ENCODE measurements around the gene CAPN8. TPM values are rescaled to one million over a fixed set of nuclear protein-coding genes. Genes with fewer than 3 reads are reported as not detected.

The CAPN8 gene
- total RNA-seq, 2 experiments from 2014 or later, result 0.27 to 0.34 TPM

DNA sequence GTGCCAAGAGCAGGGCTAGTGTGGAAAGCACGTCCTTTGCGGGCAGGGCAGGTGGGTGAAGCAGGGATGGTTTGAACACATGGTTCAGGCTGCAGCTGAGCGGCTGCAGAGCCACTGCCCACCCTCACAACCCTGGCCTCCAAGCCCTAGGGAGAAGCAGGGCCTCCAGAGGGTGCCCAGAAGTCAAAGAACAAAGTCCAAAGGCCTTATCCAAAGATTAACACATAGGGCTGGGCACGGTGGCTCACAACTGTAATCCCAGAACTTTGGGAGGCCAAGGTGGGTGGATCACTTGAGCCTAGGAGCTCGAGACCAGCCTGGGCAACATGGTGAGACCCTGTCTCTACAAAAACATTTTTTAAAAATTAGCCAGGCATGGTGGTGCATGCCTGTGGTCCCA lies 46.8 kb downstream of the CAPN8 start:
- Histone ChIP-seq H3K36me3 (ENCODE audit: insufficient read depth, low read length) (no peaks in the 10 kb centered on the region), H3K27me3 (ENCODE audit: control insufficient read depth in 1 of 2, insufficient read depth in 2 of 2, low read length in 2 of 2) (no peaks in the 10 kb centered on the region), H3K9me3 (ENCODE audit: control insufficient read depth in 1 of 2, insufficient read depth in 1 of 2, low read length in 2 of 2) (no peaks in the 10 kb centered on the region), H3K4me1 (ENCODE audit: insufficient read depth, low read length) (no peaks in the 10 kb centered on the region), H3K27ac (ENCODE audit: low read depth in 1 of 2, low read length in 2 of 2) (no peak overlapping the region), H3K4me3 (ENCODE audit: low read length) (no peak overlapping the region)
- Mint-ChIP-seq H3K4me3 (no peak overlapping the region), H3K4me1 (ENCODE audit: low read depth) (no peaks in the 10 kb centered on the region), H3K36me3 (ENCODE audit: low read depth) (no peaks in the 10 kb centered on the region), H3K9me3 (no peaks in the 10 kb centered on the region), H3K27me3 (no peaks in the 10 kb centered on the region), H3K27ac (no peak overlapping the region)
- TF ChIP-seq, protein P1, sequence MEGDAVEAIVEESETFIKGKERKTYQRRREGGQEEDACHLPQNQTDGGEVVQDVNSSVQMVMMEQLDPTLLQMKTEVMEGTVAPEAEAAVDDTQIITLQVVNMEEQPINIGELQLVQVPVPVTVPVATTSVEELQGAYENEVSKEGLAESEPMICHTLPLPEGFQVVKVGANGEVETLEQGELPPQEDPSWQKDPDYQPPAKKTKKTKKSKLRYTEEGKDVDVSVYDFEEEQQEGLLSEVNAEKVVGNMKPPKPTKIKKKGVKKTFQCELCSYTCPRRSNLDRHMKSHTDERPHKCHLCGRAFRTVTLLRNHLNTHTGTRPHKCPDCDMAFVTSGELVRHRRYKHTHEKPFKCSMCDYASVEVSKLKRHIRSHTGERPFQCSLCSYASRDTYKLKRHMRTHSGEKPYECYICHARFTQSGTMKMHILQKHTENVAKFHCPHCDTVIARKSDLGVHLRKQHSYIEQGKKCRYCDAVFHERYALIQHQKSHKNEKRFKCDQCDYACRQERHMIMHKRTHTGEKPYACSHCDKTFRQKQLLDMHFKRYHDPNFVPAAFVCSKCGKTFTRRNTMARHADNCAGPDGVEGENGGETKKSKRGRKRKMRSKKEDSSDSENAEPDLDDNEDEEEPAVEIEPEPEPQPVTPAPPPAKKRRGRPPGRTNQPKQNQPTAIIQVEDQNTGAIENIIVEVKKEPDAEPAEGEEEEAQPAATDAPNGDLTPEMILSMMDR (IDR thresholded peaks at IDR 0.05), result no peak
- DNase-seq (no peak), ATAC-seq (ENCODE audit: poor library complexity) (no peak)
- ChIA-PET POLR2A (no interaction called here), CTCF (no interaction called here)
- intact Hi-C loops (cut with DNase I, micrococcal nuclease), result no loop called here

DNA sequence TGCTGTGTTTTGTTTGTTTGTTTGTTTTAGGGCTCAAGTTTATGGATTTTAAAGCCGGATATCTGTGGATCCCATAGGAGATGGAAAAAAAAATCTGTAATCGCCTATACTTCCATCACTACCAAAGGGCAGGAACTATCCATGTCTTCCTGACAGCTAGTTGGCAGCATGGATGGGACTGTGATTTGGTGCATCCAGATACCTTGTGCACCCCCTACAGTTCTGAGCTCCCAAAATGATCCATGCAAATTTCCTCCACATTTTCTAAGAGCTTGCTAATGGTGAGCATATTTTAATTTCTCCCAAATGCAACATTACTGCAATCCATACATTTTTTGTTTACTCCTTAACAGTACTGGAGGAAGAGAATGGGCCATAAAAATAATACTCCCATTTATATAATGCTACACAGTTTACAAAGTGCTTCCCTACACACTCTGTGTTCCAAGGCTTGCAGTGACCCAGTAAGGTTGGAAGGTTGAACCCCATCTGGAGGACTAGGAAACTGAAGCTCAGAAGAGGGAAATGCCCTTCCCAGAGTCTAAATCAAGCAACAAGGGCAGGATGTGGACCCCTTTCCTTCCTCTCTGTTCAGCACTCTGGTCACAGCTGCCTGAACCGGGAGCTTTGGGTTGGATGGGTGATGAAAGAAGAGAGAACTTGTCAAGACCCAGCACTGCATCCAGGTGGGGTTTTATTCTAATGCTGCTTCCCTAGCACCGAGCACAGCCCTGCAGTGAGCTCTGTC lies 48.0 kb downstream of the CAPN8 start:
- Histone ChIP-seq H3K4me3 (ENCODE audit: low read length) (no peak overlapping the region), H3K27ac (ENCODE audit: low read depth in 1 of 2, low read length in 2 of 2) (no peak overlapping the region), H3K9me3 (ENCODE audit: control insufficient read depth in 1 of 2, insufficient read depth in 1 of 2, low read length in 2 of 2) (no peaks in the 10 kb centered on the region), H3K4me1 (ENCODE audit: insufficient read depth, low read length) (no peaks in the 10 kb centered on the region), H3K27me3 (ENCODE audit: control insufficient read depth in 1 of 2, insufficient read depth in 2 of 2, low read length in 2 of 2) (no peaks in the 10 kb centered on the region), H3K36me3 (ENCODE audit: insufficient read depth, low read length) (no peaks in the 10 kb centered on the region)
- ATAC-seq (ENCODE audit: poor library complexity) (no peak), DNase-seq (no peak)
- ChIA-PET CTCF (no interaction called here), POLR2A (no interaction called here)
- H3K4me3 Mint-ChIP-seq, result no peak overlapping the region
- no peak overlapping the region for H3K27ac Mint-ChIP-seq
- H3K9me3 Mint-ChIP-seq, result no peaks in the 10 kb centered on the region
- TF ChIP-seq, protein P1 (IDR thresholded peaks at IDR 0.05), result no peak
- no peaks in the 10 kb centered on the region for H3K4me1 Mint-ChIP-seq (ENCODE audit: low read depth)
- intact Hi-C loops (cut with DNase I, micrococcal nuclease), result no loop called here
- H3K27me3 Mint-ChIP-seq, result no peaks in the 10 kb centered on the region
- no peaks in the 10 kb centered on the region for H3K36me3 Mint-ChIP-seq (ENCODE audit: low read depth)

DNA sequence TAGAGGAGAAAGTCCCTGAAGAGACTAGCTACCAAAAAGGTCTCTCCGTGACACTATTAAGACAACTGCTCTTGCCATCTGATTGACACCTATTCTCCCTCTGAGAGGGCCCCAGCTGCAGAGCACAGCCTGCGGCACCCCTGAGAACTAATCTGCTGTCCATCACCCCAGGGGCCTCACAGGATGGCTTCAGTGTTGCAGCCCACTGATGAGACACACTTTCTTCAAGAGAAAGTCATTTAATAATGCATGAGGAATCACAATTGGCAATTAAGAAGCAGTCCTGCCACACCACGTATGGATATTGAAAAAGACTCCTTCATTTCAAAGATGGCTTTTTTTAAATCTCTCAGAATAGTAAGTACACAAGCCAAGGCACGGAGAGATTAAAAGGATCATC lies 48.9 kb downstream of the CAPN8 start:
- Mint-ChIP-seq H3K27ac (no peak overlapping the region), H3K9me3 (no peaks in the 10 kb centered on the region), H3K36me3 (ENCODE audit: low read depth) (no peaks in the 10 kb centered on the region), H3K4me1 (ENCODE audit: low read depth) (no peaks in the 10 kb centered on the region), H3K27me3 (no peaks in the 10 kb centered on the region), H3K4me3 (no peak overlapping the region)
- no peaks in the 10 kb centered on the region for H3K9me3 ChIP-seq (ENCODE audit: control insufficient read depth in 1 of 2, insufficient read depth in 1 of 2, low read length in 2 of 2)
- peaks cover 5% of the 10 kb centered on the region for H3K4me1 ChIP-seq (ENCODE audit: insufficient read depth, low read length)
- ATAC-seq (ENCODE audit: poor library complexity) (no peak), DNase-seq (no peak)
- no peak overlapping the region for H3K27ac ChIP-seq (ENCODE audit: low read depth in 1 of 2, low read length in 2 of 2)
- H3K4me3 ChIP-seq (ENCODE audit: low read length), result no peak overlapping the region
- H3K27me3 ChIP-seq (ENCODE audit: control insufficient read depth in 1 of 2, insufficient read depth in 2 of 2, low read length in 2 of 2), result no peaks in the 10 kb centered on the region
- CTCF ChIA-PET, result no interaction called here
- POLR2A ChIA-PET, result no interaction called here
- TF ChIP-seq, protein P1 (IDR thresholded peaks at IDR 0.05), result no peak
- intact Hi-C loops (cut with DNase I, micrococcal nuclease), result no loop called here
- H3K36me3 ChIP-seq (ENCODE audit: insufficient read depth, low read length), result no peaks in the 10 kb centered on the region

Measured in CD4-positive, alpha-beta T cell (primary cell).